HepG2 (cell line): ENCODE results near the gene ZBTB32. TPM values are rescaled to one million over a fixed set of nuclear protein-coding genes. Genes with fewer than 3 reads are reported as not detected.

Experiments
- AGO1 ChIP-seq: fragments of 200-400 bp; formaldehyde crosslinking; IDR thresholded peaks from 2 replicates; pipeline ENCODE4 v1.6.1; 2017; ENCODE audit warnings: mild to moderate bottlenecking, low read depth, low read length, moderate library complexity; ENCODE audit not compliant: poor library complexity, severe bottlenecking
- CREBL2 ChIP-seq: sonication (generic); formaldehyde crosslinking; IDR thresholded peaks from 2 replicates; pipeline ENCODE4 v1.8.1; 2023; ENCODE audit warnings: missing genetic modification reagents, mild to moderate bottlenecking, borderline replicate concordance
- CREM ChIP-seq, 2 experiments: sonication (generic) in 1 of 2; formaldehyde crosslinking in 1 of 2; IDR thresholded peaks; 2 replicates each; pipeline versions ENCODE4 v1.4.0 to v1.6.1; 2016 to 2020; ENCODE audit warnings: antibody characterized with exemption in 1 of 2, mild to moderate bottlenecking in 1 of 2, missing genetic modification reagents in 1 of 2
- ELF4 ChIP-seq: sonication (generic); formaldehyde crosslinking; IDR thresholded peaks from 2 replicates; pipeline ENCODE4 v1.5.0; 2020; ENCODE audit warnings: missing genetic modification reagents, mild to moderate bottlenecking, moderate library complexity, borderline replicate concordance
- FOXK2 ChIP-seq: fragments of 450-650 bp; IDR thresholded peaks from 2 replicates; pipeline ENCODE4 v1.6.1; 2016
- MTERF4 ChIP-seq: sonication (generic); formaldehyde crosslinking; IDR thresholded peaks from 2 replicates; pipeline ENCODE4 v1.8.0; 2023; ENCODE audit warnings: mild to moderate bottlenecking, missing genetic modification reagents
- MXI1 ChIP-seq: IDR thresholded peaks from 3 replicates; pipeline ENCODE4 v1.6.1; 2012; ENCODE audit warnings: low read depth, low read length, inconsistent platforms, borderline replicate concordance
- NCOR1 ChIP-seq: fragments of 200-600 bp; sonication (generic); IDR thresholded peaks from 2 replicates; pipeline ENCODE4 v1.7.0; 2017; ENCODE audit warnings: antibody characterized with exemption, low read length, borderline replicate concordance
- SNAPC4 ChIP-seq: sonication (generic); formaldehyde crosslinking; IDR thresholded peaks from 2 replicates; pipeline ENCODE4 v1.4.0; 2020; ENCODE audit warnings: mild to moderate bottlenecking, missing genetic modification reagents
- ZBTB2 ChIP-seq: sonication (generic); formaldehyde crosslinking; IDR thresholded peaks from 2 replicates; pipeline ENCODE4 v1.8.0; 2022; ENCODE audit warnings: low read depth, missing genetic modification reagents
- ZBTB7B ChIP-seq: sonication (generic); formaldehyde crosslinking; IDR thresholded peaks from 2 replicates; pipeline ENCODE4 v1.4.0; 2020; ENCODE audit warnings: missing genetic modification reagents
- ZMYM4 ChIP-seq: sonication (generic); formaldehyde crosslinking; IDR thresholded peaks from 2 replicates; pipeline ENCODE4 v1.8.1; 2023; ENCODE audit warnings: mild to moderate bottlenecking, missing genetic modification reagents
- ZNF276 ChIP-seq: sonication (generic); formaldehyde crosslinking; IDR thresholded peaks from 2 replicates; pipeline ENCODE4 v1.4.0; 2020; ENCODE audit warnings: mild to moderate bottlenecking, low read depth, missing genetic modification reagents
- ZNF30 ChIP-seq: sonication (generic); formaldehyde crosslinking; IDR thresholded peaks from 2 replicates; pipeline ENCODE4 v1.5.0; 2020; ENCODE audit warnings: mild to moderate bottlenecking, missing genetic modification reagents
- ZNF354B ChIP-seq: sonication (generic); formaldehyde crosslinking; IDR thresholded peaks from 2 replicates; pipeline ENCODE4 v1.8.0; 2022; ENCODE audit warnings: mild to moderate bottlenecking, missing genetic modification reagents
- ZNF670 ChIP-seq: sonication (generic); formaldehyde crosslinking; IDR thresholded peaks from 2 replicates; pipeline ENCODE4 v1.8.0; 2022; ENCODE audit warnings: mild to moderate bottlenecking, missing genetic modification reagents, borderline replicate concordance
- ZNF781 ChIP-seq: sonication (generic); formaldehyde crosslinking; IDR thresholded peaks from 2 replicates; pipeline ENCODE4 v1.5.1; 2020; ENCODE audit warnings: borderline replicate concordance, mild to moderate bottlenecking, missing genetic modification reagents; ENCODE audit errors: not compliant biosample characterization
- ZNF790 ChIP-seq: sonication (generic); formaldehyde crosslinking; IDR thresholded peaks from 2 replicates; pipeline ENCODE4 v1.8.0; 2022; ENCODE audit warnings: missing genetic modification reagents, mild to moderate bottlenecking, borderline replicate concordance
- polyA plus RNA-seq, 8 experiments: library from polyadenylated mRNA; depleted of rRNA in 3 of 8; stranded (reverse) in 7 of 8; unstranded in 1 of 8; fragments of >200 nt; fragmentation: Illumina TruSeq in 4 of 8; extraction: Trizol in 4 of 8; gene quantifications; 2 replicates each; pipeline versions ENCODE4 v1.2.1 to v1.2.3, GENCODE V29; 2011 to 2016; ENCODE audit warnings: low read depth in 4 of 8, missing spikeins in 1 of 8, mixed read lengths in 1 of 8; ENCODE audit not compliant: insufficient read depth in 1 of 8
- total RNA-seq, 5 experiments: library from RNA; depleted of rRNA; stranded (reverse); fragments of >200 nt; fragmentation: Illumina TruSeq; extraction: Trizol; gene quantifications; 2 replicates each; pipeline ENCODE4 v1.2.3, GENCODE V29; 2016; ENCODE audit warnings: low read depth in 1 of 5

ZBTB32 gene
- total and polyA plus RNA-seq, 2 of the 13 experiments (the other 11 are each of a cell fraction or from before 2014, with no cell fraction given), result not detected

GRCh38 chr19:35716801-35717664, 12.7 kb downstream of the ZBTB32 start (continued):
- peak; percentile 41; the same call in 1 of the 2 replicates for TF ChIP-seq ZNF276
- peak; percentile 75; the same call in 2 of the 3 replicates for TF ChIP-seq MXI1
- peak; percentile 97 for TF ChIP-seq CREM (IDR thresholded peaks at IDR 0.05)
- TF ChIP-seq CREM (CRISPR knock-in tag; IDR thresholded peaks at IDR 0.05), result no peak
- TF ChIP-seq SNAPC4, result peak; percentile 74; the same call in 1 of the 2 replicates
- peak; percentile 99 for TF ChIP-seq ZNF670
- TF ChIP-seq MTERF4 (CRISPR knock-in tag), result 0 out of 2 replicates have a peak, but pooled peaks have one; percentile 53
- TF ChIP-seq ZNF354B (CRISPR knock-in tag), result no peak
- peak; percentile 18; the same call in 1 of the 2 replicates for TF ChIP-seq ZMYM4 (CRISPR knock-in tag)
- TF ChIP-seq ZBTB7B (CRISPR knock-in tag), result peak; percentile 19; the same call in 1 of the 2 replicates
- TF ChIP-seq ZNF781, result peak; percentile 1
- TF ChIP-seq ELF4 (CRISPR knock-in tag), result peak; percentile 63; the same call in 1 of the 2 replicates
- TF ChIP-seq ZNF790 (CRISPR knock-in tag), result peak; percentile 72; the same call in 1 of the 2 replicates
- TF ChIP-seq NCOR1, result no peak
- TF ChIP-seq ZNF30 (CRISPR knock-in tag), result no peak
- TF ChIP-seq AGO1, result peak; percentile 19
- no peak for TF ChIP-seq ZBTB2 (CRISPR knock-in tag)
- no peak for TF ChIP-seq FOXK2
- no peak for TF ChIP-seq CREBL2
